HL-60 (cell line): Measurements from ENCODE around the gene IFI44.

Source experiments
- DNase-seq, 2 experiments: peaks; one replicate each; pipeline ENCODE4 v3.0.0-alpha.2; 2010 to 2020; ENCODE audit warnings: low read depth in 1 of 2, low spot score in 1 of 2
- H3K27ac ChIP-seq: fragments of 250-450 bp; sonication (Bioruptor Pico); replicated peaks from 2 replicates; pipeline ENCODE4 v1.5.1; 2020; ENCODE audit warnings: mild to moderate bottlenecking, moderate library complexity
- H3K27me3 ChIP-seq: fragments of 250-450 bp; sonication (Bioruptor Pico); 2 replicates; pipeline ENCODE4 v1.5.1; 2021; ENCODE audit warnings: mild to moderate bottlenecking, moderate library complexity; ENCODE audit not compliant: insufficient read depth, poor library complexity, severe bottlenecking
- H3K4me3 ChIP-seq: replicated peaks from 2 replicates; pipeline ENCODE4 v1.5.1; 2011; ENCODE audit warnings: mild to moderate bottlenecking, control low read depth, low read length; ENCODE audit not compliant: insufficient read depth
- GABPA ChIP-seq: IDR thresholded peaks from 2 replicates; pipeline ENCODE4 v1.6.1; 2012; ENCODE audit warnings: low read depth
- POLR2AphosphoS5 ChIP-seq: IDR thresholded peaks from 2 replicates; pipeline ENCODE4 v1.6.1; 2012; ENCODE audit warnings: low read depth
- SPI1 ChIP-seq: IDR thresholded peaks from 2 replicates; pipeline ENCODE4 v1.6.1; 2012; ENCODE audit warnings: low read depth, mild to moderate bottlenecking, borderline replicate concordance
- TF ChIP-seq, protein P1 (sequence below): IDR thresholded peaks from one replicate; pipeline ENCODE4 v1.5.1; 2011; ENCODE audit warnings: low read length, control low read depth, inconsistent platforms; ENCODE audit not compliant: insufficient read depth
- TF ChIP-seq, protein P2 (sequence below): IDR thresholded peaks from 2 replicates; pipeline ENCODE4 v1.6.1; 2012; ENCODE audit warnings: low read depth; ENCODE audit not compliant: insufficient replicate concordance

IFI44 gene

DNA sequence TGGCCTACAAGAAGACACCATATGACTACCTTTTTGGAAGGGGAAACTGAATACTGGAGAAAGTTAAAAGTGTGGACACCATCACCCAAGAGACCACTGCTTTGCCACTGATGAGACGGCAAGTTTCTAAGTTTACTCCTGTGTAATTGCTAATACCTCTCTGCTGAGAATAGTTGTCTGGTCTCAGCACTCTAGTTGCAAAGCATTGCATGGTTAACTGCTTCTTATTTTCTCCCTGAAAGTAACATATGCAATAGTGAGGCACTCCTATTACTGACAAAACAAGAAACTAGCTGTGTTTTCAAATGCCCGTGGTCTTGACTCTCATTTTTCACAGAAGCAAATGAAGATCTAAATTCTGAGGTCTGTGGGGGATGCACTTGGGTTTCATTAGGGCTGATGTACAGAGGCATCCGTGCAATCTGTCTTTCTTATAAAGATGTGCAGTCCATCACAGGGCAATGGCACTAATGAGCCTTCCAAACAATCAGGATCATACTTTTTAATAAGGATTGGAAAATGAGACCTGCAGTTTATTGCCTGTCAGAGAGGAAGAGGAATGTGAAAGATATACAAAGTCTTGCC is 62.9 kb downstream of the IFI44 start:
- H3K27ac ChIP-seq: no peak overlapping the region
- TF ChIP-seq SPI1 (no peak), POLR2AphosphoS5 (no peak), GABPA (no peak)
- TF ChIP-seq, protein P1, sequence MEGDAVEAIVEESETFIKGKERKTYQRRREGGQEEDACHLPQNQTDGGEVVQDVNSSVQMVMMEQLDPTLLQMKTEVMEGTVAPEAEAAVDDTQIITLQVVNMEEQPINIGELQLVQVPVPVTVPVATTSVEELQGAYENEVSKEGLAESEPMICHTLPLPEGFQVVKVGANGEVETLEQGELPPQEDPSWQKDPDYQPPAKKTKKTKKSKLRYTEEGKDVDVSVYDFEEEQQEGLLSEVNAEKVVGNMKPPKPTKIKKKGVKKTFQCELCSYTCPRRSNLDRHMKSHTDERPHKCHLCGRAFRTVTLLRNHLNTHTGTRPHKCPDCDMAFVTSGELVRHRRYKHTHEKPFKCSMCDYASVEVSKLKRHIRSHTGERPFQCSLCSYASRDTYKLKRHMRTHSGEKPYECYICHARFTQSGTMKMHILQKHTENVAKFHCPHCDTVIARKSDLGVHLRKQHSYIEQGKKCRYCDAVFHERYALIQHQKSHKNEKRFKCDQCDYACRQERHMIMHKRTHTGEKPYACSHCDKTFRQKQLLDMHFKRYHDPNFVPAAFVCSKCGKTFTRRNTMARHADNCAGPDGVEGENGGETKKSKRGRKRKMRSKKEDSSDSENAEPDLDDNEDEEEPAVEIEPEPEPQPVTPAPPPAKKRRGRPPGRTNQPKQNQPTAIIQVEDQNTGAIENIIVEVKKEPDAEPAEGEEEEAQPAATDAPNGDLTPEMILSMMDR: no peak
- TF ChIP-seq, protein P2, sequence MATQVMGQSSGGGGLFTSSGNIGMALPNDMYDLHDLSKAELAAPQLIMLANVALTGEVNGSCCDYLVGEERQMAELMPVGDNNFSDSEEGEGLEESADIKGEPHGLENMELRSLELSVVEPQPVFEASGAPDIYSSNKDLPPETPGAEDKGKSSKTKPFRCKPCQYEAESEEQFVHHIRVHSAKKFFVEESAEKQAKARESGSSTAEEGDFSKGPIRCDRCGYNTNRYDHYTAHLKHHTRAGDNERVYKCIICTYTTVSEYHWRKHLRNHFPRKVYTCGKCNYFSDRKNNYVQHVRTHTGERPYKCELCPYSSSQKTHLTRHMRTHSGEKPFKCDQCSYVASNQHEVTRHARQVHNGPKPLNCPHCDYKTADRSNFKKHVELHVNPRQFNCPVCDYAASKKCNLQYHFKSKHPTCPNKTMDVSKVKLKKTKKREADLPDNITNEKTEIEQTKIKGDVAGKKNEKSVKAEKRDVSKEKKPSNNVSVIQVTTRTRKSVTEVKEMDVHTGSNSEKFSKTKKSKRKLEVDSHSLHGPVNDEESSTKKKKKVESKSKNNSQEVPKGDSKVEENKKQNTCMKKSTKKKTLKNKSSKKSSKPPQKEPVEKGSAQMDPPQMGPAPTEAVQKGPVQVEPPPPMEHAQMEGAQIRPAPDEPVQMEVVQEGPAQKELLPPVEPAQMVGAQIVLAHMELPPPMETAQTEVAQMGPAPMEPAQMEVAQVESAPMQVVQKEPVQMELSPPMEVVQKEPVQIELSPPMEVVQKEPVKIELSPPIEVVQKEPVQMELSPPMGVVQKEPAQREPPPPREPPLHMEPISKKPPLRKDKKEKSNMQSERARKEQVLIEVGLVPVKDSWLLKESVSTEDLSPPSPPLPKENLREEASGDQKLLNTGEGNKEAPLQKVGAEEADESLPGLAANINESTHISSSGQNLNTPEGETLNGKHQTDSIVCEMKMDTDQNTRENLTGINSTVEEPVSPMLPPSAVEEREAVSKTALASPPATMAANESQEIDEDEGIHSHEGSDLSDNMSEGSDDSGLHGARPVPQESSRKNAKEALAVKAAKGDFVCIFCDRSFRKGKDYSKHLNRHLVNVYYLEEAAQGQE: no peak

DNA sequence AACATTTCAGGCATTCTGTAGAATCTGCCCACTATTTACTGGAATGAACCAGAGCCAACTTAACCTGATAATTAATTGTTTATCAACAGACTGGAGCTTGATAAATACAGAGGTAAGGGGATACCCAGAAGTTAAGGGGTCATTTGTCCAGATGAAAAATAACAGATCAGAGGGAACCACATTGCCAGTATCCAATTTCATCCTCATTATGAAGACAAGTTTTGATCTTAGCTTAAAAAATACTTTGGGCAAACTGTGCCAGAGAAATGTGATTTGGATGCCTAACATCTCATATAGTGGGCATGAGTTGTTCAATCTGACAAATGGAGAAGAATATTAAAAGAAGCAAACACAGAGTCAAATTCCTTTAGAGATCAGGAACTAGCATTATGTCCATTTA is 63.7 kb downstream of the IFI44 start:
- H3K4me3 ChIP-seq: no peak overlapping the region
- no peak for TF ChIP-seq GABPA
- TF ChIP-seq, protein P2: no peak
- no peak for DNase-seq

More for the DNA sequence above, 62.9 kb downstream of the IFI44 start:
- no peaks in the 10 kb centered on the region for H3K27me3 ChIP-seq
- H3K4me3 ChIP-seq: no peak overlapping the region
- DNase-seq: no peak

More for the DNA sequence above, 63.7 kb downstream of the IFI44 start:
- Histone ChIP-seq H3K27ac (no peak overlapping the region), H3K27me3 (no peaks in the 10 kb centered on the region)
